Measurements from ENCODE around the gene PPP2R5D.
A peak's percentile ranks its signal among the peaks of the same experiment; 100 is the strongest.

The PPP2R5D gene

GRCh38 chr6:43059168-43060033 lies 75.0 kb downstream of the PPP2R5D start, which contains the start of the genes KLC4 and MRPL2:
TSS of gene KLC4 (plus strand) at chr6:43059631. CDS start at chr6:43061336, 1,705 bp downstream.
TSS of gene MRPL2 (minus strand) at chr6:43059434. CDS start at chr6:43059381, 53 bp downstream.
- peak; percentile 100 for DNase-seq (ENCODE audit: low spot score)

DNA sequence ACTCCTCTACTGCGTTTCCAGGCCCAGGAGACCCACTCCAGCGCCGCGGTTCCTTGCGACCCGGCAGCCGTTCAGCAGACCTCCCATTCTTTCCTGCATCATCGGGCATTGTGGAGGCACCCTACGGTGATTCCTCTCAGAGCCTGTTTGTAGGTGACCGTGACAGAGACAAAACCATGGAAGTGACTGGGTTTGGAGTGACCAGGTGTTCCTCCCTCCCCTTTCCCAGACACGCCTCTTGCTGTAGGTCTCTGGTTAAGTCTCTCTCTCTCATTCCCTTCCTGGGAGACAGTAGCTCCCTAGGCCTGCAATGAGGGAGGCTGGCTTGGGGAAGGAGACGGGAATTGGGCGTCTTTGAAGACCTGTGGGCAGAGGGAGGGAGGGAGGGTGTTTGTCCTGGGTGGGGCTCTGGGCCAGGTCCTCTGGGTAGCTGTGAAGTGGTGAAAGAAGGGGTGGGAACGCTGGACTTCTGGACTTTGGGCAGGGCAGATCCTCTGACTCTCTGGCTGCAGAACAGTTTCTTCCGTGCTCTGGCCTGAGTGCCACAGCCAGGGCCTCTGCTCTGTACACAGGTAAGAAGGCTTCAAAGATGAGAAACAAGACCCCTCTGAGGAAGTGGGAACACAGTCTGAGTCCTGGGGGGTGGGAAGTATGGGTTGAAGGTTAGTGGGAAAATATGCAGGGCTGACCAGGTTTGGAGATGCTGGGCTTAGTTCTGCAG lies 75.8 kb downstream of the PPP2R5D start:
- DNase-seq (ENCODE audit: low spot score): no peak

GRCh38 chr6:43060755-43061633 lies 76.6 kb downstream of the PPP2R5D start:
- no peak for DNase-seq (ENCODE audit: low spot score)

DNA sequence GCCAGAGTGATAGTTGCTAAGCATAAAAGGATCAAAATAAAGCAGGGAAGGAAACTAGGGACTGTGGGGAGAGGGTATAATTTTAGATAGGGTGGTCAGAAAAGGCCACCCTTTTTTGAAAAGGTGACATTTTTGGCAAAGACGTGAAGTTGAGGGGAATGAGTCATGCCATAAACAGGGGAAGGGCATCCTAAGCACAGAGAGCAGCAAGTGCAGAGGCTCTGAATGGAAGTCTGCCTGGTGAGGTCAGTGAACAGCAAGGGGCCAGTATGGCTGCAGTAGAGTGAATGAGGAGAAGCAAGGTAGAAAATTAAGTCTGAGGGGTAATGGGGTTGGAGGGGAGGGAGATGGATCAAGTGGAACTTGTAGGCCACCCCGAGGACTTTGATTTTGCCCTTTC lies 77.5 kb downstream of the PPP2R5D start:
- peak; percentile 36 for DNase-seq (ENCODE audit: low spot score)

Measured in hepatic stellate cell (primary cell).